ENCODE measurements around the gene HNRNPU. TPM values are rescaled to one million over a fixed set of nuclear protein-coding genes. Genes with fewer than 3 reads are reported as not detected.

HNRNPU gene
- total RNA-seq, 1 experiment from 2014 or later: 224 TPM

GRCh38 chr1:244860078-244860477 is 4.3 kb downstream of the HNRNPU start:
- Histone ChIP-seq H2AFZ (ENCODE audit: low read length) (no peak overlapping the region), H3K9ac (ENCODE audit: low read length) (no peak overlapping the region), H4K20me1 (ENCODE audit: insufficient read depth, low read depth, low read length) (peaks cover 55% of the 10 kb centered on the region), H3K4me3 (ENCODE audit: low read length) (no peak overlapping the region), H3K36me3 (ENCODE audit: insufficient read depth, low read length) (peaks cover 80% of the 10 kb centered on the region), H3K27ac (ENCODE audit: low read length) (no peak overlapping the region), H3K79me2 (ENCODE audit: low read length) (peaks cover 90% of the 10 kb centered on the region), H3K27me3 (ENCODE audit: low read length) (no peaks in the 10 kb centered on the region), H3K4me2 (ENCODE audit: low read depth, low read length, poor library complexity, severe bottlenecking) (peak overlapping the region; percentile 93), H3K9me2 (replicated peaks; ENCODE audit: insufficient read depth, low read length) (no peaks in the 10 kb centered on the region), H3K4me1 (ENCODE audit: low read length) (peaks cover 36% of the 10 kb centered on the region), H3K9me3 (ENCODE audit: low read length) (no peaks in the 10 kb centered on the region)
- DNase-seq: peak; percentile 39

DNA sequence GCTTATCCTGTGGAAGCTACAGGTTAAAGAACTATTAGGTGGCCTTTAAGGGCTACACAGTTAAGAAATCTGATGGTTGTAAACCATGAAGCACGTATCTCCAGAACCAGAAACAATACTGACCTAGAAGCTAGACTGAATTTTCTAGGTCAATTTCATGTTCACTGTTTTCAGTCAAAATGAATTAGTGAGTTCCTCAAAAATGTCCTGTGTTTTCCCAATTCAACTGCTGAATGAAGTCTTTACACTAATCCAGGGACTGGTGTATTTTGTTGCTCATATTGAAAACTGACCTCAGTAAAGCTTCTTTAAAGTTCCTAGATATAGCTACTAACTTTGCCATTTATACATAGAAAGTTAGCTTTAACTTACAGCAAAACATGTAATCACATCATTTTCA is 6.0 kb downstream of the HNRNPU start:
- DNase-seq: no peak
- Histone ChIP-seq H3K27me3 (ENCODE audit: low read length) (no peaks in the 10 kb centered on the region), H3K27ac (ENCODE audit: low read length) (no peak overlapping the region), H3K36me3 (ENCODE audit: insufficient read depth, low read length) (peaks cover 93% of the 10 kb centered on the region), H4K20me1 (ENCODE audit: insufficient read depth, low read depth, low read length) (peaks cover 59% of the 10 kb centered on the region), H3K9ac (ENCODE audit: low read length) (no peak overlapping the region), H3K4me2 (ENCODE audit: low read depth, low read length, poor library complexity, severe bottlenecking) (no peak overlapping the region), H3K4me3 (ENCODE audit: low read length) (no peak overlapping the region), H3K9me3 (ENCODE audit: low read length) (no peaks in the 10 kb centered on the region), H3K4me1 (ENCODE audit: low read length) (peaks cover 35% of the 10 kb centered on the region), H3K9me2 (replicated peaks; ENCODE audit: insufficient read depth, low read length) (no peaks in the 10 kb centered on the region), H3K79me2 (ENCODE audit: low read length) (peaks cover 92% of the 10 kb centered on the region), H2AFZ (ENCODE audit: low read length) (no peak overlapping the region)

GRCh38 chr1:244857761-244858160 is 6.6 kb downstream of the HNRNPU start:
- no peak overlapping the region for H2AFZ ChIP-seq (ENCODE audit: low read length)
- H3K27ac ChIP-seq (ENCODE audit: low read length): no peak overlapping the region
- no peaks in the 10 kb centered on the region for H3K9me2 ChIP-seq (replicated peaks; ENCODE audit: insufficient read depth, low read length)
- H3K27me3 ChIP-seq (ENCODE audit: low read length): no peaks in the 10 kb centered on the region
- H3K9me3 ChIP-seq (ENCODE audit: low read length): no peaks in the 10 kb centered on the region
- H3K36me3 ChIP-seq (ENCODE audit: insufficient read depth, low read length): peaks cover 99% of the 10 kb centered on the region
- peaks cover 58% of the 10 kb centered on the region for H4K20me1 ChIP-seq (ENCODE audit: insufficient read depth, low read depth, low read length)
- H3K4me3 ChIP-seq (ENCODE audit: low read length): no peak overlapping the region
- peaks cover 35% of the 10 kb centered on the region for H3K4me1 ChIP-seq (ENCODE audit: low read length)
- no peak overlapping the region for H3K4me2 ChIP-seq (ENCODE audit: low read depth, low read length, poor library complexity, severe bottlenecking)
- DNase-seq: no peak
- no peak overlapping the region for H3K9ac ChIP-seq (ENCODE audit: low read length)
- H3K79me2 ChIP-seq (ENCODE audit: low read length): peaks cover 89% of the 10 kb centered on the region

DNA sequence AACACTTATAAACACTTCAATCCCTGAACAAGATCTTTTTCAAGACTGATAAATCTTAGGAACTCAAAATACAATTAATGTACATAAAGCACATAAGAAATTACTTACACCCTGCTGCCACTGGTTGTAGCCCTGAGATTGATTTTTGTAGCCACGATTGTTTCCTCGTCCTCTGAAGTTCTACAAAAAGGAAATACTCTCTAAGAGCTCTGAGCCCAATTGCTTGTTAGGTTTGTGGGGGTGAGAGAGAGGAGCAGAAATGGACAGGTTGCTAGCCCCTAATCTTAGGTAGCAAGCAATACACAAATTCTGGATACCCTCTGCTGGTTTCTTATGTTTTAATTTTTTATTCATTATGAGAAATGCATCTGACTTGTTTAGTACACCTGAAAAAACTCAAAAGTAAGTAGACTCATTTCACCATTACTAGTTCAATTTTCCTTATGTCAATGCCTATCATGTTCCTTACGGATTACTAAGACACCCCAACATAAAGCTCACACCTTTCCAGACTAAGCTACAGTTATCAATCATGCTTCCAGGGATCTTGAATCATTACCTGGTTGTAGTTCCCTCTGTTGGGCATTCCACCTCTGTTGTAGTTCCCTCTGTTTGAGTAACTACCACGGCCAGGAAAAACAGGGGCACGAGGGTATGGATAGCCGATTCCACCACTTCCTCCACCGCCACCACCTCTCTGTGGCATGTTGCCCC is 9.3 kb downstream of the HNRNPU start:
- Histone ChIP-seq H4K20me1 (ENCODE audit: insufficient read depth, low read depth, low read length) (peaks cover 31% of the 10 kb centered on the region), H3K27ac (ENCODE audit: low read length) (no peak overlapping the region), H3K4me2 (ENCODE audit: low read depth, low read length, poor library complexity, severe bottlenecking) (no peak overlapping the region)

GRCh38 chr1:244854166-244854565 is 10.2 kb downstream of the HNRNPU start:
- H3K79me2 ChIP-seq (ENCODE audit: low read length): peaks cover 76% of the 10 kb centered on the region

More for the DNA sequence above, 9.3 kb downstream of the HNRNPU start:
- peaks cover 97% of the 10 kb centered on the region for H3K36me3 ChIP-seq (ENCODE audit: insufficient read depth, low read length)
- peaks cover 80% of the 10 kb centered on the region for H3K79me2 ChIP-seq (ENCODE audit: low read length)
- no peaks in the 10 kb centered on the region for H3K9me3 ChIP-seq (ENCODE audit: low read length)
- no peak overlapping the region for H3K4me3 ChIP-seq (ENCODE audit: low read length)
- no peak overlapping the region for H2AFZ ChIP-seq (ENCODE audit: low read length)
- H3K27me3 ChIP-seq (ENCODE audit: low read length): no peaks in the 10 kb centered on the region
- H3K9ac ChIP-seq (ENCODE audit: low read length): no peak overlapping the region
- H3K4me1 ChIP-seq (ENCODE audit: low read length): peaks cover 13% of the 10 kb centered on the region
- H3K9me2 ChIP-seq (replicated peaks; ENCODE audit: insufficient read depth, low read length): no peaks in the 10 kb centered on the region
- DNase-seq: peak; percentile 41

GRCh38 chr1:244852694-244853093 is 11.6 kb downstream of the HNRNPU start:
- peaks cover 72% of the 10 kb centered on the region for H3K79me2 ChIP-seq (ENCODE audit: low read length)
- DNase-seq: peak; percentile 41
- no peak overlapping the region for H3K4me3 ChIP-seq (ENCODE audit: low read length)
- no peaks in the 10 kb centered on the region for H3K27me3 ChIP-seq (ENCODE audit: low read length)
- H3K9ac ChIP-seq (ENCODE audit: low read length): no peak overlapping the region
- no peaks in the 10 kb centered on the region for H3K9me2 ChIP-seq (replicated peaks; ENCODE audit: insufficient read depth, low read length)
- no peak overlapping the region for H3K4me2 ChIP-seq (ENCODE audit: low read depth, low read length, poor library complexity, severe bottlenecking)
- peaks cover 97% of the 10 kb centered on the region for H3K36me3 ChIP-seq (ENCODE audit: insufficient read depth, low read length)
- no peaks in the 10 kb centered on the region for H3K4me1 ChIP-seq (ENCODE audit: low read length)
- no peak overlapping the region for H3K27ac ChIP-seq (ENCODE audit: low read length)
- H2AFZ ChIP-seq (ENCODE audit: low read length): no peak overlapping the region
- H4K20me1 ChIP-seq (ENCODE audit: insufficient read depth, low read depth, low read length): peaks cover 9% of the 10 kb centered on the region; the same call in 1 of the 2 replicates
- no peaks in the 10 kb centered on the region for H3K9me3 ChIP-seq (ENCODE audit: low read length)

More at GRCh38 chr1:244854166-244854565, 10.2 kb downstream of the HNRNPU start:
- Histone ChIP-seq H4K20me1 (ENCODE audit: insufficient read depth, low read depth, low read length) (peaks cover 22% of the 10 kb centered on the region), H3K4me2 (ENCODE audit: low read depth, low read length, poor library complexity, severe bottlenecking) (no peak overlapping the region), H3K27me3 (ENCODE audit: low read length) (no peaks in the 10 kb centered on the region), H3K27ac (ENCODE audit: low read length) (no peak overlapping the region), H2AFZ (ENCODE audit: low read length) (no peak overlapping the region), H3K4me1 (ENCODE audit: low read length) (peaks cover 5% of the 10 kb centered on the region), H3K4me3 (ENCODE audit: low read length) (no peak overlapping the region), H3K36me3 (ENCODE audit: insufficient read depth, low read length) (peaks cover 97% of the 10 kb centered on the region), H3K9ac (ENCODE audit: low read length) (no peak overlapping the region), H3K9me3 (ENCODE audit: low read length) (no peaks in the 10 kb centered on the region), H3K9me2 (replicated peaks; ENCODE audit: insufficient read depth, low read length) (no peaks in the 10 kb centered on the region)
- peak; percentile 39 for DNase-seq

- H3K79me2 ChIP-seq (ENCODE audit: low read length): peaks cover 64% of the 10 kb centered on the region
- H3K9ac ChIP-seq (ENCODE audit: low read length): no peak overlapping the region
- no peaks in the 10 kb centered on the region for H3K9me3 ChIP-seq (ENCODE audit: low read length)
- no peak overlapping the region for H3K27ac ChIP-seq (ENCODE audit: low read length)
- H3K4me2 ChIP-seq (ENCODE audit: low read depth, low read length, poor library complexity, severe bottlenecking): no peak overlapping the region
- H4K20me1 ChIP-seq (ENCODE audit: insufficient read depth, low read depth, low read length): 0 out of 2 replicates have a peak, but pooled peaks cover 4% of the 10 kb centered on the region
- no peaks in the 10 kb centered on the region for H3K4me1 ChIP-seq (ENCODE audit: low read length)
- no peak overlapping the region for H2AFZ ChIP-seq (ENCODE audit: low read length)
- no peak overlapping the region for H3K4me3 ChIP-seq (ENCODE audit: low read length)
- H3K27me3 ChIP-seq (ENCODE audit: low read length): no peaks in the 10 kb centered on the region
- H3K36me3 ChIP-seq (ENCODE audit: insufficient read depth, low read length): peaks cover 97% of the 10 kb centered on the region
- peak; percentile 45 for DNase-seq
- no peaks in the 10 kb centered on the region for H3K9me2 ChIP-seq (replicated peaks; ENCODE audit: insufficient read depth, low read length)
Observed at GRCh38 chr1:244851546-244852231, 12.7 kb downstream of the HNRNPU start.

DNA sequence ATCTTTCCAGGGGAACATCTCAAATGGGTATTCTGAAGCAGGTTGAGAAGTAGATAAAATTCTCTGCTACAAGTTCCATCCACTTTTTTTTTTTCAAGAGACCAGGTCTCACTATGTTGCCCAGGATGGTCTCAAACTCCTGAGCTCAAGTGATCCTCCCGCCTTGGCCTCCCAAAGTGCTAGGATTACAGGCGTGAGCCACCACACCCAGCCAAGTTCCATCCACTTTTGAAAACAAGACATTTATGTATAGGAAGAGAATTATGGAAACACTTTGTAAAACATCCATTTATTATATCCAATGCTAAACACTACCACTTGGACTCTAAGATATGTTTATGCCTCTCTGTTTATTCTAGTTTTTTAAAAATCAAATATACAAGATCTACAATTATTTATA is 13.4 kb downstream of the HNRNPU start:
- H3K4me2 ChIP-seq (ENCODE audit: low read depth, low read length, poor library complexity, severe bottlenecking): no peak overlapping the region
- H3K4me1 ChIP-seq (ENCODE audit: low read length): no peaks in the 10 kb centered on the region
- no peaks in the 10 kb centered on the region for H3K9me2 ChIP-seq (replicated peaks; ENCODE audit: insufficient read depth, low read length)
- H3K4me3 ChIP-seq (ENCODE audit: low read length): no peak overlapping the region
- DNase-seq: peak; percentile 41
- no peak overlapping the region for H3K27ac ChIP-seq (ENCODE audit: low read length)
- peaks cover 60% of the 10 kb centered on the region for H3K79me2 ChIP-seq (ENCODE audit: low read length)
- H3K9ac ChIP-seq (ENCODE audit: low read length): no peak overlapping the region
- H2AFZ ChIP-seq (ENCODE audit: low read length): no peak overlapping the region
- H3K9me3 ChIP-seq (ENCODE audit: low read length): no peaks in the 10 kb centered on the region
- H3K27me3 ChIP-seq (ENCODE audit: low read length): no peaks in the 10 kb centered on the region
- 0 out of 2 replicates have a peak, but pooled peaks cover 4% of the 10 kb centered on the region for H4K20me1 ChIP-seq (ENCODE audit: insufficient read depth, low read depth, low read length)
- peaks cover 95% of the 10 kb centered on the region for H3K36me3 ChIP-seq (ENCODE audit: insufficient read depth, low read length)
